Measurements from ENCODE around the gene GPR146. TPM values are rescaled to one million over a fixed set of nuclear protein-coding genes. Genes with fewer than 3 reads are reported as not detected.

The GPR146 gene
- total and polyA plus RNA-seq, 2 of the 13 experiments (the other 11 are each of a cell fraction or from before 2014, with no cell fraction given), result 2.0 to 15.9 TPM

- TF ChIP-seq HNF1A (IDR thresholded peaks at IDR 0.05; ENCODE audit: low read depth), result no peak
- TF ChIP-seq HNF1A (CRISPR knock-in tag; IDR thresholded peaks at IDR 0.05; ENCODE audit: borderline replicate concordance), result no peak
- peak; percentile 61; the same call in 1 of the 2 replicates for TF ChIP-seq ZBED4 (CRISPR knock-in tag; IDR thresholded peaks at IDR 0.05; ENCODE audit: borderline replicate concordance)
- TF ChIP-seq NONO (IDR thresholded peaks at IDR 0.05), result no peak
- 0 out of 2 replicates have a peak, but pooled peaks have one; percentile 1 for TF ChIP-seq NONO (CRISPR knock-in tag; conservative IDR thresholded peaks at IDR 0.05)
- peak; percentile 57; the same call in 1 of the 2 replicates for TF ChIP-seq ZNF777 (CRISPR knock-in tag; IDR thresholded peaks at IDR 0.05)
- no peak for TF ChIP-seq KLF9 (CRISPR knock-in tag; IDR thresholded peaks at IDR 0.05; ENCODE audit: low read depth)
- peak; percentile 27; the same call in 1 of the 2 replicates for TF ChIP-seq SAP130 (CRISPR knock-in tag; IDR thresholded peaks at IDR 0.05; ENCODE audit: low read depth)
- no peak for TF ChIP-seq FOXP4 (CRISPR knock-in tag; IDR thresholded peaks at IDR 0.05)
- TF ChIP-seq TFAP4 (IDR thresholded peaks at IDR 0.05; ENCODE audit: borderline replicate concordance, low read depth), result no peak
- peak; percentile 40; the same call in 1 of the 2 replicates for TF ChIP-seq BORCS8-MEF2B (CRISPR knock-in tag; IDR thresholded peaks at IDR 0.05)
- no peak for TF ChIP-seq ZFP36 (IDR thresholded peaks at IDR 0.05; ENCODE audit: borderline replicate concordance, low read depth, low read length, partially characterized antibody)
- TF ChIP-seq TBX3 (IDR thresholded peaks at IDR 0.05; ENCODE audit: borderline replicate concordance), result no peak
- no peak for TF ChIP-seq ZNF124 (CRISPR knock-in tag; IDR thresholded peaks at IDR 0.05)
- no peak for TF ChIP-seq CREM (IDR thresholded peaks at IDR 0.05)
- no peak for TF ChIP-seq CREM (CRISPR knock-in tag; IDR thresholded peaks at IDR 0.05)
- TF ChIP-seq ZNF282 (IDR thresholded peaks at IDR 0.05; ENCODE audit: partially characterized antibody), result no peak
- no peak for TF ChIP-seq TP53 (CRISPR knock-in tag; conservative IDR thresholded peaks at IDR 0.05)
- no peak for TF ChIP-seq SMAD3 (CRISPR knock-in tag; IDR thresholded peaks at IDR 0.05)
Observed at GRCh38 chr7:1028044-1028770, 16.1 kb upstream of the GPR146 start (continued).

Measured in HepG2 (cell line).